Transverse colon (tissue), 4 donors: ENCODE data around the gene ANKFN1.

Source experiments
- CTCF ChIP-seq, 5 experiments: fragments of 200-600 bp in 3 of 5; fragments of 450-650 bp in 2 of 5; sonication (generic) in 3 of 5; IDR thresholded peaks; 1 replicate in 2 of 5; 2 replicates in 3 of 5; pipeline ENCODE4 v1.5.1; 2016 to 2017; ENCODE audit warnings: antibody characterized with exemption in 5 of 5, inconsistent platforms in 3 of 5, mild to moderate bottlenecking in 2 of 5, moderate library complexity in 1 of 5
- EP300 ChIP-seq: sonication (generic); formaldehyde crosslinking; IDR thresholded peaks from one replicate; pipeline ENCODE4 v1.6.1; 2017; ENCODE audit warnings: antibody characterized with exemption, low read depth
- POLR2A ChIP-seq: fragments of 450-650 bp; IDR thresholded peaks from one replicate; pipeline ENCODE4 v1.6.1; 2016; ENCODE audit warnings: antibody characterized with exemption, mild to moderate bottlenecking, moderate library complexity
- POLR2AphosphoS5 ChIP-seq, 3 donors: sonication (generic); formaldehyde crosslinking; IDR thresholded peaks; one replicate each; pipeline ENCODE4 v1.6.1; 2016; ENCODE audit warnings: antibody characterized with exemption in 3 of 3

- no peak for TF ChIP-seq CTCF (IDR thresholded peaks at IDR 0.05)
- TF ChIP-seq POLR2AphosphoS5 (IDR thresholded peaks at IDR 0.05) = no peak
- TF ChIP-seq POLR2A = no peak
- TF ChIP-seq EP300 = no peak
These were observed 7.1 kb downstream of the ANKFN1 start for GRCh38 chr17:56160422-56160821.
